ENCODE results near the gene USP20. TPM values are rescaled to one million over a fixed set of nuclear protein-coding genes. Genes with fewer than 3 reads are reported as not detected.

USP20 gene
- total and polyA plus RNA-seq, 5 donors: 12.9 to 18.4 (median 15.6) TPM

- Histone ChIP-seq H3K4me1 (ENCODE audit: control insufficient read depth, insufficient read depth, low read length) (no peaks in the 10 kb centered on the region), H3K4me3 (ENCODE audit: low read length) (no peak overlapping the region), H3K27ac (ENCODE audit: low read length) (no peak overlapping the region), H3K9me3 (ENCODE audit: control insufficient read depth, low read length) (no peaks in the 10 kb centered on the region), H3K27me3 (ENCODE audit: control insufficient read depth, insufficient read depth) (no peaks in the 10 kb centered on the region)
- no peak for ATAC-seq
- 92% methylated on average over 7 of the region's 7 CpGs for WGBS
- DNase-seq: no peak
- intact Hi-C loops (cut with DNase I): no loop called here
These were observed 21.9 kb downstream of the USP20 start for GRCh38 chr9:129857207-129857606.

- intact Hi-C loops (cut with DNase I): no loop called here
- H3K9me3 ChIP-seq (ENCODE audit: control insufficient read depth, low read length): no peaks in the 10 kb centered on the region
- H3K4me3 ChIP-seq (ENCODE audit: low read length): no peak overlapping the region
- H3K27me3 ChIP-seq (ENCODE audit: control insufficient read depth, insufficient read depth): no peaks in the 10 kb centered on the region
- DNase-seq (no peak), ATAC-seq (no peak)
- no peaks in the 10 kb centered on the region for H3K4me1 ChIP-seq (ENCODE audit: control insufficient read depth, insufficient read depth, low read length)
- 88% methylated on average over 11 of the region's 11 CpGs for WGBS
- H3K27ac ChIP-seq (ENCODE audit: low read length): no peak overlapping the region
These were observed 23.1 kb downstream of the USP20 start for GRCh38 chr9:129858167-129858962.

- 74% methylated on average over 11 of the region's 11 CpGs for WGBS
These were observed 25.6 kb downstream of the USP20 start for GRCh38 chr9:129860653-129861446.

GRCh38 chr9:129861447-129861827 lies 26.2 kb downstream of the USP20 start:
- intact Hi-C loops (cut with DNase I): no loop called here
- DNase-seq (no peak), ATAC-seq (no peak)
- Histone ChIP-seq H3K27me3 (ENCODE audit: control insufficient read depth, insufficient read depth) (no peaks in the 10 kb centered on the region), H3K4me3 (ENCODE audit: low read length) (no peak overlapping the region), H3K4me1 (ENCODE audit: control insufficient read depth, insufficient read depth, low read length) (no peaks in the 10 kb centered on the region), H3K27ac (ENCODE audit: low read length) (no peak overlapping the region), H3K9me3 (ENCODE audit: control insufficient read depth, low read length) (no peaks in the 10 kb centered on the region)
- WGBS: 82% methylated on average over 12 of the region's 12 CpGs

More at GRCh38 chr9:129860653-129861446, 25.6 kb downstream of the USP20 start:
- intact Hi-C loops (cut with DNase I): no loop called here
- H3K9me3 ChIP-seq (ENCODE audit: control insufficient read depth, low read length): no peaks in the 10 kb centered on the region
- no peak overlapping the region for H3K4me3 ChIP-seq (ENCODE audit: low read length)
- DNase-seq (no peak), ATAC-seq (no peak)
- no peaks in the 10 kb centered on the region for H3K27me3 ChIP-seq (ENCODE audit: control insufficient read depth, insufficient read depth)
- no peak overlapping the region for H3K27ac ChIP-seq (ENCODE audit: low read length)
- no peaks in the 10 kb centered on the region for H3K4me1 ChIP-seq (ENCODE audit: control insufficient read depth, insufficient read depth, low read length)

GRCh38 chr9:129863059-129863690 lies 27.9 kb downstream of the USP20 start:
- Histone ChIP-seq H3K4me1 (ENCODE audit: control insufficient read depth, insufficient read depth, low read length) (no peaks in the 10 kb centered on the region), H3K27me3 (ENCODE audit: control insufficient read depth, insufficient read depth) (no peaks in the 10 kb centered on the region), H3K9me3 (ENCODE audit: control insufficient read depth, low read length) (no peaks in the 10 kb centered on the region), H3K27ac (ENCODE audit: low read length) (no peak overlapping the region), H3K4me3 (ENCODE audit: low read length) (no peak overlapping the region)
- intact Hi-C loops (cut with DNase I): no loop called here
- 63% methylated on average over 14 of the region's 14 CpGs for WGBS
- no peak for ATAC-seq
- no peak for DNase-seq

GRCh38 chr9:129864991-129865647 lies 29.9 kb downstream of the USP20 start:
- 58% methylated on average over 11 of the region's 11 CpGs for WGBS

GRCh38 chr9:129865668-129866320 lies 30.5 kb downstream of the USP20 start:
- Histone ChIP-seq H3K27ac (ENCODE audit: low read length) (no peak overlapping the region), H3K4me3 (ENCODE audit: low read length) (no peak overlapping the region), H3K27me3 (ENCODE audit: control insufficient read depth, insufficient read depth) (no peaks in the 10 kb centered on the region), H3K4me1 (ENCODE audit: control insufficient read depth, insufficient read depth, low read length) (no peaks in the 10 kb centered on the region), H3K9me3 (ENCODE audit: control insufficient read depth, low read length) (no peaks in the 10 kb centered on the region)
- ATAC-seq (no peak), DNase-seq (no peak)
- WGBS: 71% methylated on average over 14 of the region's 14 CpGs
- intact Hi-C loops (cut with DNase I): no loop called here

More at GRCh38 chr9:129864991-129865647, 29.9 kb downstream of the USP20 start:
- DNase-seq (no peak), ATAC-seq (no peak)
- no peak overlapping the region for H3K27ac ChIP-seq (ENCODE audit: low read length)
- H3K9me3 ChIP-seq (ENCODE audit: control insufficient read depth, low read length): no peaks in the 10 kb centered on the region
- no peaks in the 10 kb centered on the region for H3K4me1 ChIP-seq (ENCODE audit: control insufficient read depth, insufficient read depth, low read length)
- intact Hi-C loops (cut with DNase I): no loop called here
- no peaks in the 10 kb centered on the region for H3K27me3 ChIP-seq (ENCODE audit: control insufficient read depth, insufficient read depth)
- no peak overlapping the region for H3K4me3 ChIP-seq (ENCODE audit: low read length)

- ATAC-seq (no peak), DNase-seq (no peak)
- Histone ChIP-seq H3K9me3 (ENCODE audit: control insufficient read depth, low read length) (no peaks in the 10 kb centered on the region), H3K4me1 (ENCODE audit: control insufficient read depth, insufficient read depth, low read length) (no peaks in the 10 kb centered on the region), H3K4me3 (ENCODE audit: low read length) (no peak overlapping the region), H3K27ac (ENCODE audit: low read length) (no peak overlapping the region), H3K27me3 (ENCODE audit: control insufficient read depth, insufficient read depth) (no peaks in the 10 kb centered on the region)
- intact Hi-C loops (cut with DNase I): no loop called here
- 78% methylated on average over 17 of the region's 17 CpGs for WGBS
These were observed 31.3 kb downstream of the USP20 start for GRCh38 chr9:129866394-129867135.

GRCh38 chr9:129867136-129868022 lies 32.1 kb downstream of the USP20 start:
- no peak overlapping the region for H3K4me3 ChIP-seq (ENCODE audit: low read length)
- ATAC-seq (no peak), DNase-seq (no peak)
- no peaks in the 10 kb centered on the region for H3K4me1 ChIP-seq (ENCODE audit: control insufficient read depth, insufficient read depth, low read length)
- H3K27ac ChIP-seq (ENCODE audit: low read length): no peak overlapping the region
- WGBS: 78% methylated on average over 17 of the region's 17 CpGs
- H3K9me3 ChIP-seq (ENCODE audit: control insufficient read depth, low read length): no peaks in the 10 kb centered on the region
- H3K27me3 ChIP-seq (ENCODE audit: control insufficient read depth, insufficient read depth): no peaks in the 10 kb centered on the region
- intact Hi-C loops (cut with DNase I): no loop called here

All from right cardiac atrium (tissue), 5 donors.